Hematopoietic multipotent progenitor cell treated with erythropoietin and hydrocortisone succinate and interleukin-3 and kit ligand, for 4 days (in vitro differentiated cells): ENCODE data around the gene TIMM13.
A peak's percentile ranks its signal among the peaks of the same experiment; 100 is the strongest.
"Not testable (repeated sequence)": the region's sequence is repeated elsewhere in the genome, so short reads cannot be mapped to it uniquely, and the experiment has no call there.

Experiments used
- DNase-seq: peaks from one replicate; pipeline ENCODE4 v3.0.0-alpha.2; 2015

TIMM13 gene

DNA sequence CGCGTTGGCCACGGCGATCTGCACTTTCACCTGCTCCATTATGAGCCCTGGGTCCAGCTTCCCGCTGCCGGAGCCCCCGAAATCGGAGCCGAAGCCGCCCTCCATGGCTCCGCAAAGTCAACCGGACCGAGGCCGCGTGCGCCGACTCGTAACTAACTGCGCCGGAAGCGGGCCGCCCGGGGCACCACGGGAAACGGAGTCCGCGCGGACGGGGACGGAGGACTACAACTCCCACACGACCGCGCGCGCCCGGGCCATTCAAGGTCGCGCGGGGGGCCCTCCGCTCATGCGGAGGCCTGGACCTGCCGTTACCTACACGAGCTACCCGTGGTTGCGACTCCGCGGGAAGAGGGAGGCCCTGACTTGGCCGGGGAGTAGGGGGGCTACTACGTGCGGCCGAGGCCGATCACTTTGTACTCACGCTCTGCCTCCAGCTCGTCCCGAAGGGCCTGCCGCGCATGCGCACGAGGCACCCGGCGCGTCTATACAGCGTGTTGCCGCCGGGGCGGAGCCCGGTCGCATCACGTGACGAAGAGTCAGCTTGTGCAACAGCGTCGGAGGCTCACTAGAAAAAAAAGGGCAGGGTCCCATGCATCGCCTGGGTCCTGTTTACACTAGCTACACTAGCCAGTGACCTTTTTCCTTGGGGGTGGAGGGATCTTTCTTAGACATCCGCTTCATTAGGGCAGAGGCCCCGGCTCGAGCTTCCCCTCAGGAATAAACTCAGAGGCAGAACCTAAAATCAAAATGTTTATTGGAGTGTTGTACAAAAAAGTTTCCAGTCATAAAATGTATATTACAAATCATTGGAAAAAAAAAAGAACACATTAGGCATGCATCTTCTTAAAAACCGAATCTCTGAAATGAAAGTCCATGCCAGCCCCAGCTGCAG is at the start of gene TIMM13:
TSS of gene TIMM13 (minus strand) at position 158 of the 892 bp plus-strand sequence. CDS start at position 105, 53 bp downstream.
- DNase-seq = peak; percentile 98

- DNase-seq = peak; percentile 58
Observed at GRCh38 chr19:2476451-2477140, 49.2 kb upstream of the TIMM13 start.

- peak; percentile 98 for DNase-seq
Observed at GRCh38 chr19:2475702-2476450, 48.5 kb upstream of the TIMM13 start, which contains the start of gene GADD45B. Gene GADD45B (plus strand): TSS chr19:2476127. CDS start chr19:2476359, 232 bp downstream.

DNA sequence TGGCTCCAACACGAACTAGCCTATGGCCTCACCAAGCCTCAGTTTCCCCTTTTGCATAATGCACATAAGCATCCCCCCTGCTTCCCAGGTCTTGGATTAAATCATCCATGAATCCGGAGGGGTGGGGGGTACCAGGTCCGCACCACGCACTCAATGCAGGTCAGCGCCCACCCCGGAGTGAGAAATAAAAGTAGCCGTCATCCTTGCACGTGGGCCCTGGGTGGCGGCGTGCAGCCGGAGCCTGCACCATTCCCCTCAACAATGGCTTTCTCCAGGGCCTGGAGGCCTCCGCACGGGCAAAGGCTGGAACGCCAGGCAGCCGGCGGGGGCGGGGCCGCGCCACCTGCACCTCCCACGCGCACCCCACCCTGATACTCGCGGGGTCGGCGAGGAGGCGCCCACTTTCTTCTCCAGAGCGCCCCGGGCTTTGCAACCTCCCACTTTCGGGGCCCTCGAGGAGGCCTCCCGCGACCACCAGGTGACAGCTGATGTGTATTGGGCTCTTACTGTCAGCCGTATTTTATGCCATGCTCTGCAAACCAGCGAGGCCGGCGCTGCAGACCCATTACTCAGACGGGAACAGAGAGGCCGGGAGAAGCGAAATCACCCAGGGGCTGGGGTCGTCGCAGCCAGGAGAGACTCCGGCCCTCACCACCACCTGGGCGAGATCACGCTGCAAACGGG is 47.8 kb upstream of the TIMM13 start:
- peak; percentile 70 for DNase-seq

DNA sequence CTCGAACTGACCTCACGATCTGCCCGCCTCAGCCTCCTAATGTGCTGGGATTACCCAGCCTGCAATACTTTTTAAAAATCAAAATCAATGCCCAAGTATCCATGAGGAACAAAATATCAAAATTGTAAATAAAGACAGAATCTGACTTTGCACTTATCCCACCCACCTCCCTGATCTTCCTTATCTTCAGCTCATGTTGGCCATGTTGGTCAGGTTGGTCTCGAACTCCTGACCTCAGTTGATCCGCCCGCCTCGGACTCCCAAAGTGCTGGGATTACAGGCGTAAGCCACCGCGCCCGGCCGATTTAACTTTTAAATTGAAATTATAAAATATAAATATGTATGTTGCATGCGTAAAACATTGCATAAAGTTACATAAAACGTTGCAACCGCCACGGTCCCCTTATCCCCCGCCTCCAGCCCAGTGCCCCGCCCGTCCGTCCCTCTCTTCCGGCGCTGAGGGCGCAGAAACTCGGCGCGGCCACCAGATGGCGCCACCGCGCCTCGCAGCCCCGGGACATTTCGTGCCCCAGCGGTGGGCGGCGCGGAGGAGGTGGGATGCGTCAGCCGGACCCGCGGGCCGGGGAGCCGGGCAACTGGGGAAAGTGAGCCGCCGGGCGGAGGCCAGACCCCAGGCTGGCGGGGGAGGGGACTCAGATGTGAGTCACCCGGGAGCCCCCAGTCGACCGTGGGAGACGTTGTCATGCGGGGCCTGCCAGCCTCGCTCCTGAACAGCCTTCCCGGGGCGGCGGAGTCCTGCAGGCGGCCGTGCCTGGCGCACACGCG is 47.0 kb upstream of the TIMM13 start:
- peak; percentile 93 for DNase-seq

DNA sequence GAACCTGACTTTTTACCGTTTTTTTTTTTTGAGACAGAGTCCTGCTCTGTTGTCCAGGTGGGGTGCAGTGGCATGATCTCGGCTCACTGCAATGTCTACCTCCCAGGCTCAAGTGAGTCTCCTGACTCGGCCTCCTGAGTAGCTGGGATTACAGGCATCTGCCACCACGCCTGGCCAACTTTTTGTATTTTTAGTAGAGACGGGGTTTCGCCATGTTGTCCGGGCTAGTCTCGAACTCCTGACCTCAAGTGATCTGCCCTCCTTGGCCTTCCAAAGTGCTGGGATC is 42.5 kb upstream of the TIMM13 start:
- DNase-seq = not testable (repeated sequence)

DNA sequence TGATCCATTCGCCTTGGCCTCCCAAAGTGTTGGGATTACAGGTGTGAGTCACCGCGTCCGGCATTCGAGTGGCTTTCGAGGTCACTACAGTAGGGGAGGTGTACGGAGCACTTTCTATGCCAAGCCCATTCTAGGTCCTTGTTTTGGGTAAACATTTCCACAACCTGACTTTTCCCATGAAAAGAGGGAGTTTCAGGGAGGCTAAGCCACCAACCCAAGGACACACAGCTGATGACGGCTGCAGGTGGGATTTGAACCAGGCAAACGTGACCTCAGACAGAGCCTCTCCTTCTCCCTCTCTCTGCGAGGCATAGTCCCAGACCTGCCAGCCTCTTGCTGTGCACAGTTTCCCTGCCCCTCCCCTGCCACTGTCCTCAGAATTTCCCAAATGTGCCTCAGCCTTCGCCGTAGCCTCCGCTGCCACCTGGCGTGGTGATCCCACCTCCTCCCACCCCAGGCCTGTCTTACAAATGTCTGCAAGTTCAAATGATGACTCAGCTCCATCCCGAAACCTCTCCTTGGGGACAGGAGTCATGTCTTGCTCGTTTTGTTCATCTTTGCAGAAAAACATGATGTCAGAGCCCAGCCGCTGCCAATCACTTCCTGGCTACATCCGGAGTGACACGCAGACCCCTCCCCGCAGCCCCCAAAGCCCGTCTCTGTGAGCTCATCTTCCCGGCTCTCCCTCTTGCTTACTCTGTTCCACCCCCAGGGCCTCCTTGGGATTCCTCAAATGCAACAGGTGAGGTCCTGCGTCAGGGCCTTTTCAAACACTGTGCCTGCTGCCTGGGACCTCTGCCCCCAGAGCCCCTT is 41.9 kb upstream of the TIMM13 start:
- peak; percentile 45 for DNase-seq

GRCh38 chr19:2468596-2468995 is 41.2 kb upstream of the TIMM13 start:
- DNase-seq = no peak

- DNase-seq = no peak
Observed at GRCh38 chr19:2464389-2464788, 37.0 kb upstream of the TIMM13 start.

- DNase-seq = not testable (repeated sequence)
Observed at GRCh38 chr19:2463694-2464093, 36.3 kb upstream of the TIMM13 start.

- no peak for DNase-seq
Observed at GRCh38 chr19:2462635-2463421, 35.4 kb upstream of the TIMM13 start.

- DNase-seq = peak; percentile 82
Observed at GRCh38 chr19:2461751-2462634, 34.6 kb upstream of the TIMM13 start.

- DNase-seq = no peak
Observed at GRCh38 chr19:2460245-2460644, 32.9 kb upstream of the TIMM13 start.

- DNase-seq = not testable (repeated sequence)
Observed at GRCh38 chr19:2458776-2459175, 31.4 kb upstream of the TIMM13 start.

- no peak for DNase-seq
Observed at GRCh38 chr19:2458054-2458453, 30.7 kb upstream of the TIMM13 start.

DNA sequence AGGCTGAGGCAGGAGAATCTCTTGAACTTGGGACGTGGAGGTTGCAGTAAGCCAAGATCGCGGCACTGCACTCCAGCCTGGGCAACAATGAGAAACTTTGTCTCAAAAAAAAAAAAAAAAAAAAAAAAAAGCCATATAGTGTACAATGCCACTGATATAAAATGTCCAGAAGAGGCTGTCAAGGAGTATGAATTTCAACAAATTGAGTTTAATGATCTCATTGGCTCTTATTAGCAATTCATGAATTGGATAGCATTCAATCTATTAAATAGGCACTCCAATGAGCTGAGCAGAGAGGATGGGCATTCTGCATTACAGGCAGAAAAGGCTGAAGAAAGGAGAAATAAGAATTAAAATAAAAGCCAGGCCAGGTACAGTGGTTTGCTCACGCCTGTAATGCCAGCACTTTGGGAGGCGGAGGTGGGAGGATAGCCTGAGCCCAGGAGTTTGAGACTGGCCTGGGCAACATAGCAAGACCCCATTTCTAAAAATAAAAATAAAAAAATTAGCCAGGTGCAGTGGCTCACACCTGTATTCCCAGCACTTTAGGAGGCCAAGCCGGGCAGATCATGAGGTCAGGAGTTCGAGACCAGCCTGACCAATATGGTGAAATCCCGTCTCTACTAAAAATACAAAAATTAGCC is 30.1 kb upstream of the TIMM13 start:
- peak; percentile 23 for DNase-seq

- peak; percentile 71 for DNase-seq
Observed at GRCh38 chr19:2455851-2456570, 28.6 kb upstream of the TIMM13 start.
